ENCODE results near the gene TLR1.
"Not testable (repeated sequence)": the region's sequence is repeated elsewhere in the genome, so short reads cannot be mapped to it uniquely, and the experiment has no call there.

The TLR1 gene

GRCh38 chr4:38805530-38806145 is 1.0 kb upstream of the TLR1 start:
- DNase-seq (ENCODE audit: low spot score): no peak

GRCh38 chr4:38803833-38804653 is 548 bp downstream of the TLR1 start:
- DNase-seq (ENCODE audit: low spot score): no peak

GRCh38 chr4:38802561-38803355 is 1.8 kb downstream of the TLR1 start:
- DNase-seq (ENCODE audit: low spot score): no peak

GRCh38 chr4:38800961-38801450 is 3.6 kb downstream of the TLR1 start:
- no peak for DNase-seq (ENCODE audit: low spot score)

GRCh38 chr4:38800366-38800765 is 4.2 kb downstream of the TLR1 start:
- DNase-seq (ENCODE audit: low spot score): no peak

- no peak for DNase-seq (ENCODE audit: low spot score)
Observed at GRCh38 chr4:38795087-38795486, 9.5 kb downstream of the TLR1 start.

- DNase-seq (ENCODE audit: low spot score): no peak
Observed at GRCh38 chr4:38794051-38794450, 10.5 kb downstream of the TLR1 start.

GRCh38 chr4:38791010-38791409 is 13.6 kb downstream of the TLR1 start:
- no peak for DNase-seq (ENCODE audit: low spot score)

- DNase-seq (ENCODE audit: low spot score): no peak
Observed at GRCh38 chr4:38788317-38788716, 16.3 kb downstream of the TLR1 start.

- DNase-seq (ENCODE audit: low spot score): no peak
Observed at GRCh38 chr4:38787693-38788092, 16.9 kb downstream of the TLR1 start.

- no peak for DNase-seq (ENCODE audit: low spot score)
Observed at GRCh38 chr4:38785901-38786402, 18.6 kb downstream of the TLR1 start.

GRCh38 chr4:38785041-38785790 is 19.4 kb downstream of the TLR1 start:
- DNase-seq (ENCODE audit: low spot score): no peak

GRCh38 chr4:38784141-38784540 is 20.4 kb downstream of the TLR1 start:
- DNase-seq (ENCODE audit: low spot score): no peak

- DNase-seq (ENCODE audit: low spot score): no peak
Observed at GRCh38 chr4:38783109-38783460, 21.5 kb downstream of the TLR1 start.

GRCh38 chr4:38782452-38783108 is 22.0 kb downstream of the TLR1 start, which contains the start of gene TLR10:
Gene TLR10, minus strand, starts transcription at chr4:38782990. Its CDS starts 7,400 bp downstream, at chr4:38775590.
- DNase-seq (ENCODE audit: low spot score): peak; percentile 48

- DNase-seq (ENCODE audit: low spot score): no peak
Observed at GRCh38 chr4:38781854-38782261, 22.7 kb downstream of the TLR1 start.

- no peak for DNase-seq (ENCODE audit: low spot score)
Observed at GRCh38 chr4:38780833-38781484, 23.6 kb downstream of the TLR1 start.

GRCh38 chr4:38779790-38780189 is 24.8 kb downstream of the TLR1 start:
- DNase-seq (ENCODE audit: low spot score): no peak

GRCh38 chr4:38777925-38778324 is 26.7 kb downstream of the TLR1 start:
- DNase-seq (ENCODE audit: low spot score): not testable (repeated sequence)

- no peak for DNase-seq (ENCODE audit: low spot score)
Observed at GRCh38 chr4:38775326-38775725, 29.3 kb downstream of the TLR1 start.

Data from SW480 (cell line).